Measurements from ENCODE around the gene BHLHE23.

GRCh38 chr20:63023071-63023935 is 16.5 kb upstream of the BHLHE23 start:
- no peak for TF ChIP-seq MAX (IDR thresholded peaks at IDR 0.05; ENCODE audit: low read depth)
- no peak for TF ChIP-seq TAF1 (IDR thresholded peaks at IDR 0.05; ENCODE audit: borderline replicate concordance, low read depth, low read length)
- no peak for TF ChIP-seq GATA2 (CRISPR knock-in tag; IDR thresholded peaks at IDR 0.05)

Data from SK-N-SH (cell line).